Measurements from ENCODE around the gene TMEM63B. TPM values are rescaled to one million over a fixed set of nuclear protein-coding genes. Genes with fewer than 3 reads are reported as not detected.
A peak's percentile ranks its signal among the peaks of the same experiment; 100 is the strongest.
"Not testable (repeated sequence)": the region's sequence is repeated elsewhere in the genome, so short reads cannot be mapped to it uniquely, and the experiment has no call there.

TMEM63B gene
- total RNA-seq, 4 donors from 2014 or later: 11.3 to 32.0 (median 23.9) TPM

GRCh38 chr6:44183783-44184182 is 56.4 kb downstream of the TMEM63B start:
- ATAC-seq: no peak
- 62 to 94% methylated on average over 3 of the region's 9 CpGs for WGBS, 2 donors (ENCODE audit: low coverage in 1 of 2)
- Histone ChIP-seq H3K4me3 (no peak overlapping the region), H3K27me3 (no peaks in the 10 kb centered on the region), H3K36me3 (no peaks in the 10 kb centered on the region), H3K4me1 (peaks cover 0 to 2% (median 0%) of the 10 kb centered on the region in 3 donors), H3K27ac (no peak overlapping the region), H3K9me3 (no peaks in the 10 kb centered on the region)
- TF ChIP-seq POLR2A (IDR thresholded peaks at IDR 0.05): no peak
- no peak for TF ChIP-seq EP300 (IDR thresholded peaks at IDR 0.05)
- TF ChIP-seq POLR2AphosphoS5 (IDR thresholded peaks at IDR 0.05): no peak
- TF ChIP-seq CTCF (IDR thresholded peaks at IDR 0.05): no peak

GRCh38 chr6:44185356-44185755 is 58.0 kb downstream of the TMEM63B start:
- not testable (repeated sequence) for H3K36me3 ChIP-seq, ATAC-seq, H3K27ac ChIP-seq, H3K4me1 ChIP-seq, H3K27me3 ChIP-seq, H3K9me3 ChIP-seq, H3K4me3 ChIP-seq
- 75 to 82% methylated on average over 2 to 6 of the region's 7 CpGs for WGBS, 2 donors (ENCODE audit: low coverage in 1 of 2)

GRCh38 chr6:44185953-44186634 is 58.7 kb downstream of the TMEM63B start:
- no peak for ATAC-seq
- no peak for TF ChIP-seq EP300 (IDR thresholded peaks at IDR 0.05)
- no peak for TF ChIP-seq POLR2AphosphoS5 (IDR thresholded peaks at IDR 0.05)
- TF ChIP-seq CTCF (IDR thresholded peaks at IDR 0.05): no peak
- no peak for TF ChIP-seq POLR2A (IDR thresholded peaks at IDR 0.05)
- Histone ChIP-seq H3K36me3 (no peaks in the 10 kb centered on the region), H3K27ac (peak overlapping the region in 2 of 4 donors; percentile 0 to 22), H3K9me3 (no peaks in the 10 kb centered on the region), H3K4me1 (no peaks in the 10 kb centered on the region), H3K27me3 (no peaks in the 10 kb centered on the region), H3K4me3 (no peak overlapping the region)
- 43 to 48% methylated on average over 4 to 7 of the region's 9 CpGs for WGBS, 2 donors (ENCODE audit: low coverage in 1 of 2)

- H3K27ac ChIP-seq: peak overlapping the region in 1 of 4 donors; percentile 22
- H3K4me3 ChIP-seq: no peak overlapping the region
- H3K27me3 ChIP-seq: no peaks in the 10 kb centered on the region
- TF ChIP-seq POLR2A (IDR thresholded peaks at IDR 0.05) (no peak), EP300 (IDR thresholded peaks at IDR 0.05) (no peak), POLR2AphosphoS5 (IDR thresholded peaks at IDR 0.05) (no peak), CTCF (IDR thresholded peaks at IDR 0.05) (no peak)
- no peaks in the 10 kb centered on the region for H3K36me3 ChIP-seq
- no peaks in the 10 kb centered on the region for H3K4me1 ChIP-seq
- no peaks in the 10 kb centered on the region for H3K9me3 ChIP-seq
- no peak for ATAC-seq
- WGBS, 2 donors (ENCODE audit: low coverage in 1 of 2): 55 to 80% methylated on average over 2 to 4 of the region's 7 CpGs
These were observed 59.3 kb downstream of the TMEM63B start for GRCh38 chr6:44186635-44187025.

GRCh38 chr6:44188819-44189218 is 61.5 kb downstream of the TMEM63B start:
- Histone ChIP-seq H3K36me3 (no peaks in the 10 kb centered on the region), H3K27ac (no peak overlapping the region), H3K27me3 (no peaks in the 10 kb centered on the region), H3K4me3 (no peak overlapping the region), H3K9me3 (no peaks in the 10 kb centered on the region), H3K4me1 (no peaks in the 10 kb centered on the region)
- TF ChIP-seq CTCF (IDR thresholded peaks at IDR 0.05) (no peak), POLR2AphosphoS5 (IDR thresholded peaks at IDR 0.05) (no peak), POLR2A (IDR thresholded peaks at IDR 0.05) (no peak), EP300 (IDR thresholded peaks at IDR 0.05) (no peak)
- WGBS, 2 donors (ENCODE audit: low coverage in 1 of 2): 76 to 86% methylated on average over 2 of the region's 2 CpGs
- no peak for ATAC-seq
